ENCODE results near the gene CMTR1.

The CMTR1 gene

GRCh38 chr6:37432916-37433656, at the start of gene CMTR1:
TSS of gene CMTR1 (plus strand) at chr6:37433221. CDS start at chr6:37435630, 2,409 bp downstream.
- DNase-seq (ENCODE audit: extremely low spot score): peak; percentile 97
- no peak for TF ChIP-seq ZNF384 (IDR thresholded peaks at IDR 0.05)
- TF ChIP-seq L3MBTL2 (conservative IDR thresholded peaks at IDR 0.05): no peak
- TF ChIP-seq ELF4 (IDR thresholded peaks at IDR 0.05): 0 out of 2 replicates have a peak, but pooled peaks have one; percentile 16
- no peak for TF ChIP-seq FOXK2 (IDR thresholded peaks at IDR 0.05)
- no peak for TF ChIP-seq TARDBP (IDR thresholded peaks at IDR 0.05)
- ChIA-PET POLR2A (interaction anchor here (0.5 to 2.0 kb wide), 17 partner anchors 10 to 1152 kb away, joined by 3 to 7 read pairs (median 3); partner anchors contain the start of genes PPIL1 and RNF8), CTCF (interaction anchor here (0.5 to 0.7 kb wide), 3 partner anchors 94 to 1362 kb away, joined by 3 to 4 read pairs (median 3); no protein-coding TSS in a partner anchor)

GRCh38 chr6:37388578-37388977, 44.4 kb upstream of the CMTR1 start:
- TF ChIP-seq SP1 (IDR thresholded peaks at IDR 0.05) (no peak), PKNOX1 (IDR thresholded peaks at IDR 0.05) (no peak), CTBP1 (IDR thresholded peaks at IDR 0.05; ENCODE audit: borderline replicate concordance) (no peak), NFRKB (IDR thresholded peaks at IDR 0.05) (no peak)
- no peak for DNase-seq (ENCODE audit: extremely low spot score)
- CTCF ChIA-PET: no interaction called here
- POLR2A ChIA-PET: no interaction called here

- DNase-seq (ENCODE audit: extremely low spot score): no peak
- POLR2A ChIA-PET: no interaction called here
- TF ChIP-seq L3MBTL2 (conservative IDR thresholded peaks at IDR 0.05): no peak
- CTCF ChIA-PET: no interaction called here
These were observed 43.2 kb upstream of the CMTR1 start for GRCh38 chr6:37389857-37390256.

GRCh38 chr6:37391120-37391519, 41.9 kb upstream of the CMTR1 start:
- no peak for DNase-seq (ENCODE audit: extremely low spot score)
- CTCF ChIA-PET: interaction anchor here (1.0 kb wide), 1 partner anchor 9 kb away, joined by 3 read pairs; no protein-coding TSS in a partner anchor
- POLR2A ChIA-PET: no interaction called here
- no peak for TF ChIP-seq SUZ12 (IDR thresholded peaks at IDR 0.05)
- no peak for TF ChIP-seq FOXM1 (IDR thresholded peaks at IDR 0.05; ENCODE audit: borderline replicate concordance)
- TF ChIP-seq FOXA1 (IDR thresholded peaks at IDR 0.05): no peak
- no peak for TF ChIP-seq ELF4 (IDR thresholded peaks at IDR 0.05)
- no peak for TF ChIP-seq BHLHE40 (IDR thresholded peaks at IDR 0.05; ENCODE audit: borderline replicate concordance)
- TF ChIP-seq TARDBP (IDR thresholded peaks at IDR 0.05): no peak
- TF ChIP-seq HDGF (IDR thresholded peaks at IDR 0.05; ENCODE audit: borderline replicate concordance): no peak
- no peak for TF ChIP-seq LEF1 (IDR thresholded peaks at IDR 0.05; ENCODE audit: borderline replicate concordance)
- no peak for TF ChIP-seq SP1 (IDR thresholded peaks at IDR 0.05)
- TF ChIP-seq ZNF384 (IDR thresholded peaks at IDR 0.05): no peak
- TF ChIP-seq L3MBTL2 (conservative IDR thresholded peaks at IDR 0.05): no peak
- no peak for TF ChIP-seq PKNOX1 (IDR thresholded peaks at IDR 0.05)
- TF ChIP-seq FOXK2 (IDR thresholded peaks at IDR 0.05): no peak
- no peak for TF ChIP-seq NFRKB (IDR thresholded peaks at IDR 0.05)
- TF ChIP-seq CTBP1 (IDR thresholded peaks at IDR 0.05; ENCODE audit: borderline replicate concordance): no peak
- no peak for TF ChIP-seq ARNT (IDR thresholded peaks at IDR 0.05)

- TF ChIP-seq ZNF384 (IDR thresholded peaks at IDR 0.05) (no peak), PKNOX1 (IDR thresholded peaks at IDR 0.05) (no peak)
- CTCF ChIA-PET: interaction anchor here (0.6 to 1.1 kb wide), 2 partner anchors 10 to 1481 kb away, joined by 3 to 4 read pairs; no protein-coding TSS in a partner anchor
- no peak for DNase-seq (ENCODE audit: extremely low spot score)
- POLR2A ChIA-PET: no interaction called here
These were observed 40.2 kb upstream of the CMTR1 start for GRCh38 chr6:37392821-37393220.

GRCh38 chr6:37393381-37393929, 39.6 kb upstream of the CMTR1 start:
- no peak for TF ChIP-seq L3MBTL2 (conservative IDR thresholded peaks at IDR 0.05)
- no peak for TF ChIP-seq FOXM1 (IDR thresholded peaks at IDR 0.05; ENCODE audit: borderline replicate concordance)
- TF ChIP-seq NFRKB (IDR thresholded peaks at IDR 0.05): no peak
- TF ChIP-seq CTBP1 (IDR thresholded peaks at IDR 0.05; ENCODE audit: borderline replicate concordance): no peak
- TF ChIP-seq ZNF384 (IDR thresholded peaks at IDR 0.05): no peak
- TF ChIP-seq LEF1 (IDR thresholded peaks at IDR 0.05; ENCODE audit: borderline replicate concordance): no peak
- TF ChIP-seq ARNT (IDR thresholded peaks at IDR 0.05): no peak
- no peak for TF ChIP-seq SUZ12 (IDR thresholded peaks at IDR 0.05)
- TF ChIP-seq FOXK2 (IDR thresholded peaks at IDR 0.05): no peak
- TF ChIP-seq FOXA1 (IDR thresholded peaks at IDR 0.05): no peak
- no peak for TF ChIP-seq HDGF (IDR thresholded peaks at IDR 0.05; ENCODE audit: borderline replicate concordance)
- no peak for TF ChIP-seq SP1 (IDR thresholded peaks at IDR 0.05)
- no peak for TF ChIP-seq TARDBP (IDR thresholded peaks at IDR 0.05)
- TF ChIP-seq ELF4 (IDR thresholded peaks at IDR 0.05): no peak
- TF ChIP-seq BHLHE40 (IDR thresholded peaks at IDR 0.05; ENCODE audit: borderline replicate concordance): no peak
- TF ChIP-seq PKNOX1 (IDR thresholded peaks at IDR 0.05): no peak
- CTCF ChIA-PET: interaction anchor here (1.1 kb wide), 1 partner anchor 11 kb away, joined by 3 read pairs; no protein-coding TSS in a partner anchor
- no peak for DNase-seq (ENCODE audit: extremely low spot score)
- POLR2A ChIA-PET: no interaction called here

Measured in HEK293T (cell line).